H9 (cell line): Measurements from ENCODE around the gene ARHGAP10. TPM values are rescaled to one million over a fixed set of nuclear protein-coding genes. Genes with fewer than 3 reads are reported as not detected.

ENCODE experiments used
- DNase-seq: peaks from one replicate; pipeline ENCODE4 v3.0.0-alpha.2; 2017
- H2AFZ ChIP-seq: one replicate; pipeline ENCODE4 v1.6.1; 2013; ENCODE audit warnings: mild to moderate bottlenecking, low read length, control low read depth, moderate library complexity
- H2AK5ac ChIP-seq: 2 replicates; pipeline ENCODE4 v1.6.1; 2013; ENCODE audit warnings: low read length, control low read depth, mixed read lengths; ENCODE audit not compliant: insufficient read length
- H2BK120ac ChIP-seq: one replicate; pipeline ENCODE4 v1.6.1; 2013; ENCODE audit warnings: low read depth, mild to moderate bottlenecking, low read length, control low read depth, inconsistent platforms; ENCODE audit not compliant: poor library complexity, severe bottlenecking
- H2BK12ac ChIP-seq: 2 replicates; pipeline ENCODE4 v1.6.1; 2013; ENCODE audit warnings: low read length, control low read depth, mixed read lengths, low read depth; ENCODE audit not compliant: insufficient read length
- H2BK15ac ChIP-seq: 2 replicates; pipeline ENCODE4 v1.6.1; 2013; ENCODE audit warnings: low read depth, low read length, control low read depth
- H2BK20ac ChIP-seq: one replicate; pipeline ENCODE4 v1.6.1; 2013; ENCODE audit warnings: low read depth, mild to moderate bottlenecking, low read length, control low read depth, inconsistent platforms; ENCODE audit not compliant: poor library complexity, severe bottlenecking
- H2BK5ac ChIP-seq: 2 replicates; pipeline ENCODE4 v1.6.1; 2013; ENCODE audit warnings: low read length, control low read depth, mixed read lengths; ENCODE audit not compliant: insufficient read length
- H3K14ac ChIP-seq: 2 replicates; pipeline ENCODE4 v1.6.1; 2013; ENCODE audit warnings: low read length, control low read depth; ENCODE audit not compliant: insufficient read depth
- H3K18ac ChIP-seq: 2 replicates; pipeline ENCODE4 v1.6.1; 2013; ENCODE audit warnings: low read depth, mild to moderate bottlenecking, mixed read lengths, low read length, control low read depth; ENCODE audit not compliant: insufficient read length
- H3K23ac ChIP-seq: 2 replicates; pipeline ENCODE4 v1.6.1; 2013; ENCODE audit warnings: low read length, control low read depth, mixed read lengths, low read depth; ENCODE audit not compliant: insufficient read length
- H3K23me2 ChIP-seq: 2 replicates; pipeline ENCODE4 v1.6.1; 2013; ENCODE audit warnings: low read depth, mild to moderate bottlenecking, mixed read lengths, low read length, control low read depth; ENCODE audit not compliant: insufficient read length, poor library complexity, severe bottlenecking
- H3K27ac ChIP-seq: 2 replicates; pipeline ENCODE4 v1.5.1; 2013; ENCODE audit warnings: low read length, control low read depth, mixed read lengths, low read depth; ENCODE audit not compliant: insufficient read length
- H3K27me3 ChIP-seq: 2 replicates; pipeline ENCODE4 v1.6.1; 2013; ENCODE audit warnings: low read length, control low read depth, inconsistent platforms; ENCODE audit not compliant: insufficient read depth
- H3K4ac ChIP-seq: 2 replicates; pipeline ENCODE4 v1.6.1; 2013; ENCODE audit warnings: low read depth, mild to moderate bottlenecking, control low read depth, inconsistent platforms, low read length, moderate library complexity
- H3K4me1 ChIP-seq: 2 replicates; pipeline ENCODE4 v1.6.1; 2013; ENCODE audit warnings: low read length, control low read depth, inconsistent platforms; ENCODE audit not compliant: insufficient read depth
- H3K4me2 ChIP-seq: 2 replicates; pipeline ENCODE4 v1.6.1; 2013; ENCODE audit warnings: low read length, control low read depth, mixed read lengths; ENCODE audit not compliant: insufficient read length, insufficient read depth
- H3K56ac ChIP-seq: 2 replicates; pipeline ENCODE4 v1.6.1; 2013; ENCODE audit warnings: low read depth, mild to moderate bottlenecking, mixed read lengths, low read length, control low read depth; ENCODE audit not compliant: insufficient read length
- H3K79me1 ChIP-seq: 2 replicates; pipeline ENCODE4 v1.6.1; 2013; ENCODE audit warnings: low read depth, mild to moderate bottlenecking, moderate library complexity, low read length, control low read depth, inconsistent platforms; ENCODE audit not compliant: insufficient read depth, poor library complexity, severe bottlenecking
- H3K79me2 ChIP-seq: 2 replicates; pipeline ENCODE4 v1.6.1; 2013; ENCODE audit warnings: low read length, control low read depth, inconsistent platforms; ENCODE audit not compliant: insufficient read depth
- H3K9ac ChIP-seq: 2 replicates; pipeline ENCODE4 v1.6.1; 2013; ENCODE audit warnings: low read length, control low read depth, mixed read lengths; ENCODE audit not compliant: insufficient read length; ENCODE audit errors: extremely low read depth
- H3K9me3 ChIP-seq: one replicate; pipeline ENCODE4 v1.6.1; 2013; ENCODE audit warnings: low read depth, low read length, inconsistent platforms; ENCODE audit not compliant: control insufficient read depth
- H3T11ph ChIP-seq: one replicate; pipeline ENCODE4 v1.6.1; 2013; ENCODE audit warnings: mild to moderate bottlenecking, low read length, control low read depth, inconsistent platforms
- H4K20me1 ChIP-seq: one replicate; pipeline ENCODE4 v1.6.1; 2013; ENCODE audit not compliant: control insufficient read depth, insufficient read length, insufficient read depth
- H4K5ac ChIP-seq: 2 replicates; pipeline ENCODE4 v1.6.1; 2013; ENCODE audit warnings: low read depth, mild to moderate bottlenecking, mixed read lengths, low read length, control low read depth; ENCODE audit not compliant: insufficient read length
- H4K8ac ChIP-seq: replicated peaks from 2 replicates; pipeline ENCODE4 v1.6.1; 2013; ENCODE audit warnings: low read length, control low read depth, mixed read lengths, low read depth; ENCODE audit not compliant: insufficient read length
- H4K91ac ChIP-seq: 2 replicates; pipeline ENCODE4 v1.6.1; 2013; ENCODE audit warnings: low read depth, mild to moderate bottlenecking, moderate library complexity, mixed read lengths, low read length, control low read depth; ENCODE audit not compliant: insufficient read length
- H3K27ac Mint-ChIP-seq, 3 experiments: 2 replicates in 2 of 3; 3 replicates in 1 of 3; pipeline ENCODE4 v1.8.0; 2020 to 2021; ENCODE audit warnings: mixed read lengths in 3 of 3, mild to moderate bottlenecking in 1 of 3, moderate library complexity in 1 of 3
- H3K27me3 Mint-ChIP-seq: 2 replicates; pipeline ENCODE4 v1.8.0; 2021; ENCODE audit warnings: low read depth, mild to moderate bottlenecking, moderate library complexity, mixed read lengths
- H3K36me3 Mint-ChIP-seq, 3 experiments: 2 replicates in 2 of 3; 3 replicates in 1 of 3; pipeline ENCODE4 v1.8.0; 2020 to 2021; ENCODE audit warnings: low read depth in 3 of 3, mixed read lengths in 3 of 3; ENCODE audit not compliant: insufficient read depth in 1 of 3
- H3K4me1 Mint-ChIP-seq, 2 experiments: 2 replicates each; pipeline ENCODE4 v1.8.0; 2020; ENCODE audit warnings: mixed read lengths in 2 of 2
- H3K4me3 Mint-ChIP-seq, 2 experiments: 2 replicates in 1 of 2; 3 replicates in 1 of 2; pipeline ENCODE4 v1.8.0; 2020 to 2021; ENCODE audit warnings: mild to moderate bottlenecking in 2 of 2, mixed read lengths in 2 of 2, moderate library complexity in 1 of 2
- H3K9me3 Mint-ChIP-seq, 2 experiments: 2 replicates in 1 of 2; 3 replicates in 1 of 2; pipeline ENCODE4 v1.8.0; 2020; ENCODE audit warnings: mild to moderate bottlenecking in 2 of 2, mixed read lengths in 2 of 2, moderate library complexity in 1 of 2
- WGBS: extraction: QIAGEN DNeasy Blood & Tissue Kit; methylation state at CpG from one replicate; pipeline ENCODE4 v1.1.7; 2013; ENCODE audit warnings: missing lambda C conversion rate, low lambda C conversion rate, mixed read lengths; ENCODE audit not compliant: insufficient read length; ENCODE audit errors: extremely low coverage; 5-methylcytosine and 5-hydroxymethylcytosine counted together
- total RNA-seq: library from RNA; stranded (reverse); gene quantifications from 2 replicates; pipeline ENCODE4 v1.2.1, GENCODE V29; 2021
- TF ChIP-seq, protein P1 (sequence below): fragments of 200-600 bp; sonication (generic); conservative IDR thresholded peaks from 3 replicates; pipeline ENCODE4 v1.8.0; 2021; ENCODE audit warnings: antibody characterized with exemption, mild to moderate bottlenecking

The ARHGAP10 gene
- total RNA-seq, 1 experiment from 2014 or later = 7.8 TPM

DNA sequence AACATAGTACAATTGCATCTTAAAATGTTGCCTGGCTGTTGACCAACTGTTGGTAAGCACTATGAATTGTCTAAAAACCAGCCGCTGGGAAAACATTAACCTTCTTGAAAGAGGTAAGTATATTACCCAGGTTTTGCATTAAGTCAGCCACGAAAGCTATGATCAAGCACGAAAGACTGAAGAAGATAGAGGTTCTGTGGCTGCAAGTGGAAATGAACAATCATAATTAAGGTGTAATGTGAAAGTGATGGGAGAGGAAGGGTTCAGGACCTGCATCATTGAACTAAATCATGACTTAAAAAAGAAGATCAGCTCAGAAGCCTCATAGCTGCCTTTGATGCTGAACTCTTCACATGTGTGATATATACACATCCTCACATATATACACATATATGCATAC, 369.3 kb downstream of the ARHGAP10 start:
- DNase-seq = no peak
- Histone ChIP-seq H4K91ac (no peak overlapping the region), H2BK20ac (no peak overlapping the region), H3T11ph (no peak overlapping the region), H3K27ac (no peak overlapping the region), H3K4ac (no peak overlapping the region), H4K5ac (no peak overlapping the region), H3K23ac (no peak overlapping the region), H2BK12ac (no peak overlapping the region), H3K56ac (no peak overlapping the region), H3K4me1 (peaks cover 8% of the 10 kb centered on the region; the same call in 1 of the 2 replicates), H4K8ac (no peak overlapping the region), H3K14ac (no peak overlapping the region), H3K18ac (no peak overlapping the region), H2BK120ac (no peak overlapping the region), H3K27me3 (no peaks in the 10 kb centered on the region), H3K9ac (no peak overlapping the region), H3K23me2 (no peaks in the 10 kb centered on the region), H3K79me2 (no peaks in the 10 kb centered on the region), H3K9me3 (no peaks in the 10 kb centered on the region), H4K20me1 (no peaks in the 10 kb centered on the region), H2AK5ac (no peak overlapping the region), H2AFZ (no peak overlapping the region), H2BK15ac (no peak overlapping the region), H2BK5ac (no peak overlapping the region), H3K79me1 (no peaks in the 10 kb centered on the region), H3K4me2 (no peak overlapping the region)
- H3K4me1 Mint-ChIP-seq = peaks cover 20 to 22% of the 10 kb centered on the region in 2 experiments
- H3K36me3 Mint-ChIP-seq = peaks cover 0 to 5% (median 4%) of the 10 kb centered on the region in 3 experiments; a peak in 4 of 7 replicates
- H3K9me3 Mint-ChIP-seq = peaks cover 8 to 9% of the 10 kb centered on the region in 2 experiments
- WGBS = no CpG with 5 or more reads among the region's 3 CpGs
- H3K27ac Mint-ChIP-seq = no peak overlapping the region
- no peak overlapping the region for H3K4me3 Mint-ChIP-seq
- TF ChIP-seq, protein P1, sequence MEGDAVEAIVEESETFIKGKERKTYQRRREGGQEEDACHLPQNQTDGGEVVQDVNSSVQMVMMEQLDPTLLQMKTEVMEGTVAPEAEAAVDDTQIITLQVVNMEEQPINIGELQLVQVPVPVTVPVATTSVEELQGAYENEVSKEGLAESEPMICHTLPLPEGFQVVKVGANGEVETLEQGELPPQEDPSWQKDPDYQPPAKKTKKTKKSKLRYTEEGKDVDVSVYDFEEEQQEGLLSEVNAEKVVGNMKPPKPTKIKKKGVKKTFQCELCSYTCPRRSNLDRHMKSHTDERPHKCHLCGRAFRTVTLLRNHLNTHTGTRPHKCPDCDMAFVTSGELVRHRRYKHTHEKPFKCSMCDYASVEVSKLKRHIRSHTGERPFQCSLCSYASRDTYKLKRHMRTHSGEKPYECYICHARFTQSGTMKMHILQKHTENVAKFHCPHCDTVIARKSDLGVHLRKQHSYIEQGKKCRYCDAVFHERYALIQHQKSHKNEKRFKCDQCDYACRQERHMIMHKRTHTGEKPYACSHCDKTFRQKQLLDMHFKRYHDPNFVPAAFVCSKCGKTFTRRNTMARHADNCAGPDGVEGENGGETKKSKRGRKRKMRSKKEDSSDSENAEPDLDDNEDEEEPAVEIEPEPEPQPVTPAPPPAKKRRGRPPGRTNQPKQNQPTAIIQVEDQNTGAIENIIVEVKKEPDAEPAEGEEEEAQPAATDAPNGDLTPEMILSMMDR = no peak
- no peaks in the 10 kb centered on the region for H3K27me3 Mint-ChIP-seq
